Suprapubic skin (tissue), 4 donors: Measurements from ENCODE around the gene NR2F6.

ENCODE experiments used
- EP300 ChIP-seq: sonication (generic); formaldehyde crosslinking; IDR thresholded peaks from one replicate; pipeline ENCODE4 v1.6.1; 2017; ENCODE audit warnings: antibody characterized with exemption
- POLR2A ChIP-seq, 2 donors: fragments of 450-650 bp; IDR thresholded peaks; one replicate each; pipeline ENCODE4 v1.6.1; 2017; ENCODE audit warnings: antibody characterized with exemption in 2 of 2, mild to moderate bottlenecking in 2 of 2, moderate library complexity in 2 of 2
- POLR2AphosphoS5 ChIP-seq, 3 donors: sonication (generic); formaldehyde crosslinking; IDR thresholded peaks; one replicate each; pipeline ENCODE4 v1.6.1; 2017; ENCODE audit warnings: antibody characterized with exemption in 3 of 3
- TF ChIP-seq, protein P1 (sequence below), 2 donors: fragments of 200-600 bp in 1 of 2; fragments of 450-650 bp in 1 of 2; sonication (generic) in 1 of 2; IDR thresholded peaks; one replicate each; pipeline ENCODE4 v1.5.1; 2016 to 2019; ENCODE audit warnings: antibody characterized with exemption in 2 of 2, mild to moderate bottlenecking in 1 of 2, moderate library complexity in 1 of 2

DNA sequence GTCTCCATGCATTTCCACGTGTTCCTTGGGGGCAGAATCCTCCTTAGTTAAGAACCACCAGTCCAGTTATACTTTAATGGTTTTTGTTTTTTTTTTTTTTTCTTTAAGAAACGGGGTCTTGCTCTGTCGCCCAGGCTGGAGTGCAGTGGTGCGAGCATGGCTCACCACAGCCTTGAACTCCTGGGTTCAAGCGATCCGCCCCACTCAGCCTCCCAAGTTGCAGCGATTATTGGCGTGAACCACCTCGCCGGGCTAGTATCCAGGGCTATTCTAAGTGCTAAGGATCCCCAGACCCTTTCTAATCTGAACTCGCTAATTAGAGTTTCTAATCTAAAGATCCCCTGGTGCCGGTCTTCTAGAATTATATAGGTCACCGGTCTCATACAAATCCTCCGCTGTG, 47.9 kb upstream of the NR2F6 start:
- TF ChIP-seq, protein P1, sequence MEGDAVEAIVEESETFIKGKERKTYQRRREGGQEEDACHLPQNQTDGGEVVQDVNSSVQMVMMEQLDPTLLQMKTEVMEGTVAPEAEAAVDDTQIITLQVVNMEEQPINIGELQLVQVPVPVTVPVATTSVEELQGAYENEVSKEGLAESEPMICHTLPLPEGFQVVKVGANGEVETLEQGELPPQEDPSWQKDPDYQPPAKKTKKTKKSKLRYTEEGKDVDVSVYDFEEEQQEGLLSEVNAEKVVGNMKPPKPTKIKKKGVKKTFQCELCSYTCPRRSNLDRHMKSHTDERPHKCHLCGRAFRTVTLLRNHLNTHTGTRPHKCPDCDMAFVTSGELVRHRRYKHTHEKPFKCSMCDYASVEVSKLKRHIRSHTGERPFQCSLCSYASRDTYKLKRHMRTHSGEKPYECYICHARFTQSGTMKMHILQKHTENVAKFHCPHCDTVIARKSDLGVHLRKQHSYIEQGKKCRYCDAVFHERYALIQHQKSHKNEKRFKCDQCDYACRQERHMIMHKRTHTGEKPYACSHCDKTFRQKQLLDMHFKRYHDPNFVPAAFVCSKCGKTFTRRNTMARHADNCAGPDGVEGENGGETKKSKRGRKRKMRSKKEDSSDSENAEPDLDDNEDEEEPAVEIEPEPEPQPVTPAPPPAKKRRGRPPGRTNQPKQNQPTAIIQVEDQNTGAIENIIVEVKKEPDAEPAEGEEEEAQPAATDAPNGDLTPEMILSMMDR (IDR thresholded peaks at IDR 0.05) = no peak
- no peak for TF ChIP-seq POLR2A (IDR thresholded peaks at IDR 0.05)
- no peak for TF ChIP-seq POLR2AphosphoS5 (IDR thresholded peaks at IDR 0.05)
- no peak for TF ChIP-seq EP300
